Osteoblast (primary cell): ENCODE data around the gene COL4A1. TPM values are rescaled to one million over a fixed set of nuclear protein-coding genes. Genes with fewer than 3 reads are reported as not detected.

Source experiments
- DNase-seq: peaks from one replicate; pipeline ENCODE4 v3.0.0; 2011; ENCODE audit warnings: low spot score, mixed read lengths; ENCODE audit not compliant: insufficient read length; ENCODE audit errors: missing footprints
- H2AFZ ChIP-seq: 2 replicates; pipeline ENCODE4 v1.6.0; 2011; ENCODE audit warnings: mild to moderate bottlenecking, low read length
- H3K27ac ChIP-seq: 2 replicates; pipeline ENCODE4 v1.5.1; 2011; ENCODE audit warnings: mild to moderate bottlenecking, low read depth, low read length, moderate library complexity
- H3K27me3 ChIP-seq: 2 replicates; pipeline ENCODE4 v1.6.0; 2012; ENCODE audit warnings: mild to moderate bottlenecking, control low read depth, inconsistent platforms, low read length, moderate library complexity; ENCODE audit not compliant: insufficient read depth
- H3K36me3 ChIP-seq: 2 replicates; pipeline ENCODE4 v1.5.1; 2011; ENCODE audit warnings: mild to moderate bottlenecking, low read length, control low read depth, moderate library complexity; ENCODE audit not compliant: insufficient read depth
- H3K4me1 ChIP-seq: 2 replicates; pipeline ENCODE4 v1.5.1; 2011; ENCODE audit warnings: mild to moderate bottlenecking, low read length, control low read depth, moderate library complexity; ENCODE audit not compliant: insufficient read depth
- H3K4me2 ChIP-seq: 2 replicates; pipeline ENCODE4 v1.6.0; 2011; ENCODE audit warnings: mild to moderate bottlenecking, low read length; ENCODE audit not compliant: insufficient read depth
- H3K4me3 ChIP-seq: fragments of 200-600 bp; sonication (generic); 3 replicates; pipeline ENCODE4 v1.5.1; 2012; ENCODE audit warnings: mild to moderate bottlenecking, low read length, inconsistent platforms; ENCODE audit not compliant: insufficient read depth
- H3K79me2 ChIP-seq: 2 replicates; pipeline ENCODE4 v1.6.0; 2012; ENCODE audit warnings: mild to moderate bottlenecking, low read length, control low read depth, inconsistent platforms; ENCODE audit not compliant: insufficient read depth
- H3K9me3 ChIP-seq: 2 replicates; pipeline ENCODE4 v1.5.1; 2011; ENCODE audit warnings: low read depth, low read length, control low read depth
- H4K20me1 ChIP-seq: 2 replicates; pipeline ENCODE4 v1.6.0; 2012; ENCODE audit warnings: mild to moderate bottlenecking, low read length, control low read depth; ENCODE audit not compliant: insufficient read depth
- total RNA-seq: library from RNA; depleted of rRNA; stranded (reverse); fragments of >200 nt; gene quantifications from 2 replicates; pipeline ENCODE4 v1.2.3, GENCODE V29; 2012
- TF ChIP-seq, protein P1 (sequence below): IDR thresholded peaks from 2 replicates; pipeline ENCODE4 v1.5.1; 2011; ENCODE audit warnings: mild to moderate bottlenecking, low read depth, low read length, moderate library complexity; ENCODE audit errors: extremely low read depth

The COL4A1 gene
- total RNA-seq, 1 donor, result 412 TPM

DNA sequence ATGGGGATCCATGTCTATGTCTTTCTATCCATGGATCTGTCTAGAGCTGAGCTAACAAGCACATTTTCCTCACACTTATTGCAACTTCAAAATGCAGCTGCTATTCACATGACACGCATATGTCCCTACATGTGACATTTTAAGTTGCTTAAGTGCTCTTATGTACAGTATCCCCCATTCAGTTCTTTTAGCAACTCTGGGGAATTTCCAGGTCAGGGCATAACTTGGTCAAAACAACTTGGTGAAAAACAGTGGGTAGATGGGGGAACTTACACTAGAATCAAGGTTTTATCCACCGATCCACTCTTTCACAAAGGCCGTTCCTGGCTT is 73.0 kb downstream of the COL4A1 start:
- TF ChIP-seq, protein P1, sequence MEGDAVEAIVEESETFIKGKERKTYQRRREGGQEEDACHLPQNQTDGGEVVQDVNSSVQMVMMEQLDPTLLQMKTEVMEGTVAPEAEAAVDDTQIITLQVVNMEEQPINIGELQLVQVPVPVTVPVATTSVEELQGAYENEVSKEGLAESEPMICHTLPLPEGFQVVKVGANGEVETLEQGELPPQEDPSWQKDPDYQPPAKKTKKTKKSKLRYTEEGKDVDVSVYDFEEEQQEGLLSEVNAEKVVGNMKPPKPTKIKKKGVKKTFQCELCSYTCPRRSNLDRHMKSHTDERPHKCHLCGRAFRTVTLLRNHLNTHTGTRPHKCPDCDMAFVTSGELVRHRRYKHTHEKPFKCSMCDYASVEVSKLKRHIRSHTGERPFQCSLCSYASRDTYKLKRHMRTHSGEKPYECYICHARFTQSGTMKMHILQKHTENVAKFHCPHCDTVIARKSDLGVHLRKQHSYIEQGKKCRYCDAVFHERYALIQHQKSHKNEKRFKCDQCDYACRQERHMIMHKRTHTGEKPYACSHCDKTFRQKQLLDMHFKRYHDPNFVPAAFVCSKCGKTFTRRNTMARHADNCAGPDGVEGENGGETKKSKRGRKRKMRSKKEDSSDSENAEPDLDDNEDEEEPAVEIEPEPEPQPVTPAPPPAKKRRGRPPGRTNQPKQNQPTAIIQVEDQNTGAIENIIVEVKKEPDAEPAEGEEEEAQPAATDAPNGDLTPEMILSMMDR, result no peak
- Histone ChIP-seq H4K20me1 (no peaks in the 10 kb centered on the region), H3K4me2 (peak overlapping the region; percentile 68)

DNA sequence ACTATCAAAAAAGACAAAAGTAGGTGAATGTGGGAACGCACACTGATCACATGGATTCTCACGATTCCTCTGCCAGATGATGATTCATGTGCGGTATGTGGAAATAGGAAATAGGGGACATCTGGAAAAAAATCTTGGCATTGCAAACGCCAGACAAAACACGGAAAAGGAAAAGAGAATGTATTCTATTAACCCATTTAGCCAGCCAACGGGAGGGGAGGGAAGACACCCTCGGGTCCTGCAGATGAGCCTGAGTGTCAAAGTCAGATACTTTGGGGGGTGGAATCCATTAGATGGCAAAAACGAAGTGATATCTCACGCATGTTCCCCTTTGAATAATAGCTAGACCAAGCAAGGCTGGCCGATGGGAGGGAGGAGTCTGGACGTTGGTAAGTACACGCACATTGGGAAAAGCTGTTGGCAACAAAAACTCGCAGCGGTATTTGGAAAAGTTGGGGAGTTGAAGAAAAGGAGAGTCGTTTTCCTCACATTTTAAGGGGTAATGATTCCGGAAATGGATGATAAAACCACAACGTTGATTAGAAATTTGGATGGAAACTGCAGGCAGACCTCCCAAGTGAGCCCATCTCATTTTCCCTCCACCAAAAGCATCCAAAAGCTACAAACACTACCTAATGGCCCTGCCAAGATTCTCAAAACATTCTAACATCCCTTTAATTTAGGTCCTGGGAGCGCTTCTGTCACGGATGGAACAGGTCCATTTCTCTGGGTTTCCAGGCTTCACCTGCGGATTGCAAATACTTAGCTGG is 73.6 kb downstream of the COL4A1 start:
- TF ChIP-seq, protein P1, result no peak
- Histone ChIP-seq H4K20me1 (no peaks in the 10 kb centered on the region), H2AFZ (no peak overlapping the region), H3K4me1 (peaks cover 17% of the 10 kb centered on the region), H3K9me3 (no peaks in the 10 kb centered on the region), H3K27ac (peak overlapping the region; percentile 80), H3K27me3 (no peaks in the 10 kb centered on the region), H3K4me2 (peak overlapping the region; percentile 68), H3K36me3 (peaks cover 14% of the 10 kb centered on the region), H3K79me2 (peaks cover 29% of the 10 kb centered on the region), H3K4me3 (peak overlapping the region; percentile 50)
- no peak for DNase-seq

More for the DNA sequence above, 73.0 kb downstream of the COL4A1 start:
- Histone ChIP-seq H3K4me3 (peak overlapping the region; percentile 50), H2AFZ (no peak overlapping the region), H3K4me1 (peaks cover 17% of the 10 kb centered on the region), H3K79me2 (peaks cover 30% of the 10 kb centered on the region), H3K36me3 (peaks cover 18% of the 10 kb centered on the region), H3K9me3 (no peaks in the 10 kb centered on the region), H3K27ac (peak overlapping the region; percentile 80), H3K27me3 (no peaks in the 10 kb centered on the region)
- DNase-seq, result no peak

DNA sequence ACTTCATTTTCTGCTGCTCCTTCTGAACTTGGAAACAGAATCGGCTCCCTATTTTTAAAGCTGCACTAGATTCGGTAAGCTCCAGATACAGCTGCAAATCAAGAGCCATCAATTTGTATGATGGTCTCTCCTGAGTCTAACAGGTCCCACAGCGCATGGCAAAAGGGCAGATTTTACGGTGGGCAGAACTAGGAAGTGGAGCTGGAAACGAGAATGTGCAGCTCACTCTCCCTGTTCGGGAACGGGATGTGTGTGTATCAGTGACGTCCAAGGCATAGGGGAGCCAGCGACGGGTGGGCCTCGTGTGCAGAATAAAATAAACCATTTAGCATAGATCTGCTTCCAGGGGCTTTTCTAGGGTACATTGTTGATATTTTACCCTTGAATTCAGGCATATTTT is 74.2 kb downstream of the COL4A1 start:
- Histone ChIP-seq H3K27ac (peak overlapping the region; percentile 80), H4K20me1 (no peaks in the 10 kb centered on the region), H3K4me1 (peaks cover 17% of the 10 kb centered on the region), H3K79me2 (peaks cover 28% of the 10 kb centered on the region), H3K9me3 (no peaks in the 10 kb centered on the region), H2AFZ (no peak overlapping the region), H3K36me3 (peaks cover 11% of the 10 kb centered on the region), H3K4me3 (no peak overlapping the region), H3K27me3 (no peaks in the 10 kb centered on the region), H3K4me2 (peak overlapping the region; percentile 68)
- DNase-seq, result no peak
- TF ChIP-seq, protein P1, result no peak

DNA sequence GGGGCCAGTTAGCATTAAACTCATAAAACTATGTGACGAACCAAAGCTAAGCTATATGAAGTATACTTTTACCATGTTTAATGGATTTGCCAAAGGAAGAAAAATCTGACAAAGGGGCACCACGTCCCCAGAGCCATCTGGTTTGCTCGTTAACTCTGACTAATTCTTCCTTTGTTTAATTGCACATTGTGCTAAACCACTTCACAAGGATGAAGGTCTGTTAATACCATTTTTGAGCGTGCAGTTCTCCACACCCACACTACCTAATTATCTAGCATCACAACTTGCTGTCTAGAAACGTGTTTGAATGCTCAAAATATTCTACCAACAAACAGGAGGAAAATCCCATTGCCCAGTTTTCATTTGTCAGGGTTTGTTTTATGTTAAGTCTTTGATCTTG is 74.8 kb downstream of the COL4A1 start:
- H3K27me3 ChIP-seq, result no peaks in the 10 kb centered on the region
- peak overlapping the region; percentile 80 for H3K27ac ChIP-seq
- peaks cover 17% of the 10 kb centered on the region for H3K4me1 ChIP-seq
- H2AFZ ChIP-seq, result no peak overlapping the region
- DNase-seq, result no peak
- TF ChIP-seq, protein P1, result no peak
- H3K79me2 ChIP-seq, result peaks cover 32% of the 10 kb centered on the region
- H3K4me2 ChIP-seq, result no peak overlapping the region
- peaks cover 10% of the 10 kb centered on the region for H3K36me3 ChIP-seq
- no peaks in the 10 kb centered on the region for H4K20me1 ChIP-seq
- H3K4me3 ChIP-seq, result no peak overlapping the region
- no peaks in the 10 kb centered on the region for H3K9me3 ChIP-seq
